ENCODE data around the gene ANKRD66. TPM values are rescaled to one million over a fixed set of nuclear protein-coding genes. Genes with fewer than 3 reads are reported as not detected.

Gene ANKRD66
- total and polyA plus RNA-seq, 12 donors = not detected

GRCh38 chr6:46796848-46797580, 50.3 kb downstream of the ANKRD66 start:
- 55 to 62% methylated on average over 5 of the region's 5 CpGs for WGBS, 2 donors
- H3K36me3 ChIP-seq = no peaks in the 10 kb centered on the region
- H3K9me3 ChIP-seq = no peaks in the 10 kb centered on the region
- H3K27me3 ChIP-seq = peaks cover 0 to 9% (median 0%) of the 10 kb centered on the region in 7 donors
- H3K27ac ChIP-seq = no peak overlapping the region
- H3K4me1 ChIP-seq = no peaks in the 10 kb centered on the region
- H3K4me3 ChIP-seq = no peak overlapping the region
- ATAC-seq (no peak), DNase-seq (no peak)
- intact Hi-C loops (cut with DNase I) = no loop called here
- no peak for TF ChIP-seq CTCF (IDR thresholded peaks at IDR 0.05)

- Histone ChIP-seq H3K27me3 (peaks cover 0 to 13% (median 0%) of the 10 kb centered on the region in 7 donors), H3K9me3 (no peaks in the 10 kb centered on the region), H3K27ac (no peak overlapping the region), H3K4me1 (no peaks in the 10 kb centered on the region), H3K36me3 (no peaks in the 10 kb centered on the region), H3K4me3 (no peak overlapping the region)
- no peak for DNase-seq
- WGBS, 2 donors = 46% methylated on average over 1 of the region's 1 CpG
- TF ChIP-seq CTCF (IDR thresholded peaks at IDR 0.05) = no peak
- intact Hi-C loops (cut with DNase I) = no loop called here
- no peak for ATAC-seq
Observed at GRCh38 chr6:46799657-46800056, 52.9 kb downstream of the ANKRD66 start.

GRCh38 chr6:46808806-46809205, 62.1 kb downstream of the ANKRD66 start:
- no peak for TF ChIP-seq CTCF (IDR thresholded peaks at IDR 0.05)
- Histone ChIP-seq H3K27ac (no peak overlapping the region), H3K36me3 (no peaks in the 10 kb centered on the region), H3K4me3 (no peak overlapping the region), H3K27me3 (peaks cover 0 to 15% (median 7%) of the 10 kb centered on the region in 7 donors), H3K9me3 (peaks cover 0 to 6% (median 0%) of the 10 kb centered on the region in 11 donors), H3K4me1 (no peaks in the 10 kb centered on the region)
- WGBS, 2 donors = 62 to 74% methylated on average over 1 of the region's 1 CpG
- no peak for ATAC-seq
- intact Hi-C loops (cut with DNase I) = no loop called here
- no peak for DNase-seq

Other genes starting within 250 kb of the ANKRD66 start
- gene CYP39A1, start 94.1 kb upstream of the ANKRD66 start, total RNA-seq = 1 to 10 TPM; 4.1 to 7.5 (median 4.7) TPM
- 1 to 10 TPM; 2.9 to 4.0 TPM for gene CYP39A1, start 94.1 kb upstream of the ANKRD66 start, polyA plus RNA-seq
- gene SLC25A27, start 94.0 kb upstream of the ANKRD66 start, total RNA-seq = 10 to 100 TPM in 8 of 10 donors, 1 to 10 TPM in 2; 8.4 to 20.3 (median 13.9) TPM
- gene SLC25A27, start 94.0 kb upstream of the ANKRD66 start, polyA plus RNA-seq = 10 to 100 TPM in 1 of 2 donors, 1 to 10 TPM in 1; 5.8 to 82.7 TPM
- gene TDRD6, start 59.0 kb upstream of the ANKRD66 start, total RNA-seq = 1 to 10 TPM in 1 of 10 donors, under 1 TPM in 9; 0.20 to 1.3 (median 0.54) TPM
- gene TDRD6, start 59.0 kb upstream of the ANKRD66 start, polyA plus RNA-seq = 1 to 10 TPM in 1 of 2 donors, under 1 TPM in 1; 0.10 to 1.4 TPM
- 1 to 10 TPM in 1 of 10 donors, under 1 TPM in 3, not detected in 6; 0.12 to 4.0 (median 0.25) TPM for gene PLA2G7, start 11.6 kb upstream of the ANKRD66 start, total RNA-seq
- gene PLA2G7, start 11.6 kb upstream of the ANKRD66 start, polyA plus RNA-seq = under 1 TPM; 0.12 to 0.29 TPM
- not detected for gene MEP1A, start 46.5 kb downstream of the ANKRD66 start, total RNA-seq
- not detected for gene MEP1A, start 46.5 kb downstream of the ANKRD66 start, polyA plus RNA-seq
- 10 to 100 TPM; 27.1 to 92.1 (median 35.4) TPM for gene ADGRF5, start 175.0 kb downstream of the ANKRD66 start, total RNA-seq
- 10 to 100 TPM; 28.8 to 44.7 TPM for gene ADGRF5, start 175.0 kb downstream of the ANKRD66 start, polyA plus RNA-seq

Measured in heart right ventricle (tissue), 16 donors.